Loucy (cell line): ENCODE results near the gene GSE1.

ENCODE experiments used
- H2AFZ ChIP-seq: fragments of 200-600 bp; sonication (generic); 2 replicates; pipeline ENCODE4 v1.6.0; 2016; ENCODE audit warnings: antibody characterized with exemption, mild to moderate bottlenecking, low read length, moderate library complexity
- H3F3A ChIP-seq: fragments of 200-600 bp; 2 replicates; pipeline ENCODE4 v1.6.0; 2016; ENCODE audit warnings: antibody characterized with exemption, low read depth, mild to moderate bottlenecking
- H3K27me3 ChIP-seq: fragments of 200-600 bp; sonication (generic); 2 replicates; pipeline ENCODE4 v1.6.1; 2014; ENCODE audit warnings: low read length, mild to moderate bottlenecking; ENCODE audit not compliant: insufficient read depth, poor library complexity, severe bottlenecking
- H3K36me3 ChIP-seq: fragments of 200-600 bp; sonication (generic); 2 replicates; pipeline ENCODE4 v1.6.1; 2016; ENCODE audit warnings: low read length; ENCODE audit not compliant: insufficient read depth
- H3K4me1 ChIP-seq: fragments of 200-600 bp; sonication (generic); 2 replicates; pipeline ENCODE4 v1.5.1; 2014; ENCODE audit warnings: low read length, mild to moderate bottlenecking; ENCODE audit not compliant: insufficient read depth, poor library complexity, severe bottlenecking
- H3K4me2 ChIP-seq: fragments of 200-600 bp; sonication (generic); 2 replicates; pipeline ENCODE4 v1.6.0; 2014; ENCODE audit warnings: antibody characterized with exemption, low read length, low read depth, mild to moderate bottlenecking; ENCODE audit not compliant: poor library complexity, severe bottlenecking
- H3K4me3 ChIP-seq: fragments of 200-600 bp; sonication (generic); 2 replicates; pipeline ENCODE4 v1.5.1; 2014; ENCODE audit warnings: low read length, mild to moderate bottlenecking, mixed read lengths; ENCODE audit not compliant: poor library complexity, severe bottlenecking
- H3K79me2 ChIP-seq: fragments of 200-600 bp; sonication (generic); 2 replicates; pipeline ENCODE4 v1.6.1; 2014; ENCODE audit warnings: low read length; ENCODE audit not compliant: insufficient read depth
- H3K9ac ChIP-seq: fragments of 200-600 bp; sonication (generic); 2 replicates; pipeline ENCODE4 v1.6.0; 2014; ENCODE audit warnings: mild to moderate bottlenecking, low read depth, low read length, moderate library complexity; ENCODE audit not compliant: poor library complexity, severe bottlenecking
- H3K9me2 ChIP-seq: fragments of 200-600 bp; sonication (generic); replicated peaks from 2 replicates; pipeline ENCODE4 v1.6.1; 2016; ENCODE audit warnings: low read depth, low read length, mixed read lengths
- H3K9me3 ChIP-seq: fragments of 200-600 bp; sonication (generic); 2 replicates; pipeline ENCODE4 v1.6.1; 2014; ENCODE audit warnings: mild to moderate bottlenecking, antibody characterized with exemption, low read length, low read depth; ENCODE audit not compliant: insufficient read depth
- H4K20me1 ChIP-seq: fragments of 200-600 bp; sonication (generic); 2 replicates; pipeline ENCODE4 v1.6.0; 2014; ENCODE audit warnings: antibody characterized with exemption, low read length, mild to moderate bottlenecking; ENCODE audit not compliant: insufficient read depth, poor library complexity, severe bottlenecking
- CTCF ChIP-seq: fragments of 200-600 bp; sonication (generic); conservative IDR thresholded peaks from 2 replicates; pipeline ENCODE4 v1.5.1; 2014; ENCODE audit warnings: mild to moderate bottlenecking, antibody characterized with exemption, low read length
- EZH2phosphoT487 ChIP-seq: fragments of 200-600 bp; IDR thresholded peaks from 2 replicates; pipeline ENCODE4 v1.6.1; 2018; ENCODE audit warnings: antibody characterized with exemption, mild to moderate bottlenecking, moderate library complexity, borderline replicate concordance

Gene GSE1

GRCh38 chr16:85569039-85569614 lies 44.0 kb upstream of the GSE1 start:
- Histone ChIP-seq H3K4me2 (peak overlapping the region; percentile 97), H3F3A (peaks cover 45% of the 10 kb centered on the region), H3K9ac (peak overlapping the region; percentile 95), H3K36me3 (peaks cover 18% of the 10 kb centered on the region; the same call in 1 of the 2 replicates), H4K20me1 (peaks cover 47% of the 10 kb centered on the region), H3K27me3 (no peaks in the 10 kb centered on the region), H3K4me3 (peak overlapping the region; percentile 77), H3K4me1 (peaks cover 83% of the 10 kb centered on the region), H3K9me3 (no peaks in the 10 kb centered on the region), H2AFZ (no peak overlapping the region), H3K9me2 (no peaks in the 10 kb centered on the region), H3K79me2 (peaks cover 91% of the 10 kb centered on the region)
- TF ChIP-seq CTCF: no peak
- no peak for TF ChIP-seq EZH2phosphoT487

DNA sequence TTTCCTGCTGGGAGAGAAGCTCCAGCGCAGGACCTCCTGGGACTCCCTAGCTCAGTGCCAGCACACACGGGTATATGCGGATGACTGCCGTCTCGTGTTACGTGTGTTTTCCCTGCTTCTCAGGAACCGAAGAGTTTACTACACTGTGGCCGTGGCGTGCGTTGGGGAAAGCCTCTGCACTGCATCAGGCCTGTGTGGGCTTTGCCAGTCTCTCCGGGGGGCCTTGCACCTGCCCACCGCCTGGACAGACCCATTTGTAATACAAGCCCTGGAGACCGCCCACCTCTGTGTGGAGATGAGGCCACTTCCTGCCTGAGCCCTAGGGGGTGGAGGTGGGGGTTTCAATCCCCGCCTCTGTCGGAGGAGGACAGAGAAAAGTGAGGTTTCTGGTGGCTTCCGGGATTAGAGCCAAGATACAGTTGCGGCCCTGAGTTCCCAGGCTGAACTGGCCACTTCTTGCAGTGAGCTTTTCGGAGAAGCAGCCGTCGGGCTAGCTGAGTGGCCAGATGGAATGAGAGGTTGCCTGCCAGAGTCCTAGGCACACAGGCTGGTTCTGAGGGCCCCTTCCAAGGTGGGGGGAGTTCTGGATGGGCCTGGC lies 43.4 kb upstream of the GSE1 start:
- peaks cover 51% of the 10 kb centered on the region for H4K20me1 ChIP-seq
- no peaks in the 10 kb centered on the region for H3K27me3 ChIP-seq
- H3F3A ChIP-seq: peaks cover 45% of the 10 kb centered on the region
- H3K4me3 ChIP-seq: peak overlapping the region; percentile 77
- peaks cover 23% of the 10 kb centered on the region; the same call in 1 of the 2 replicates for H3K36me3 ChIP-seq
- no peak overlapping the region for H2AFZ ChIP-seq
- no peaks in the 10 kb centered on the region for H3K9me3 ChIP-seq
- peaks cover 91% of the 10 kb centered on the region for H3K79me2 ChIP-seq
- TF ChIP-seq CTCF: no peak
- TF ChIP-seq EZH2phosphoT487: no peak
- H3K9ac ChIP-seq: peak overlapping the region; percentile 95
- peak overlapping the region; percentile 97 for H3K4me2 ChIP-seq
- H3K9me2 ChIP-seq: no peaks in the 10 kb centered on the region
- H3K4me1 ChIP-seq: peaks cover 84% of the 10 kb centered on the region

GRCh38 chr16:85570213-85570734 lies 42.8 kb upstream of the GSE1 start:
- Histone ChIP-seq H3K36me3 (peaks cover 26% of the 10 kb centered on the region; the same call in 1 of the 2 replicates), H3K4me3 (peak overlapping the region; percentile 77), H4K20me1 (peaks cover 57% of the 10 kb centered on the region), H2AFZ (no peak overlapping the region), H3K9me3 (no peaks in the 10 kb centered on the region), H3K4me1 (peaks cover 85% of the 10 kb centered on the region), H3K9me2 (no peaks in the 10 kb centered on the region), H3K4me2 (peak overlapping the region; percentile 97), H3K9ac (peak overlapping the region; percentile 95), H3K79me2 (peaks cover 91% of the 10 kb centered on the region), H3K27me3 (no peaks in the 10 kb centered on the region), H3F3A (peaks cover 45% of the 10 kb centered on the region)
- TF ChIP-seq EZH2phosphoT487: no peak
- no peak for TF ChIP-seq CTCF
